HG03565 (cell line): ENCODE measurements around the gene HOXB4.

Experiments
- ATAC-seq: cut with Tn5 transposase; IDR thresholded peaks from one replicate; pipeline ENCODE4 v1.9.1; 2021; ENCODE audit warnings: mild to moderate bottlenecking, moderate library complexity; ENCODE audit not compliant: unreplicated experiment

Gene HOXB4

DNA sequence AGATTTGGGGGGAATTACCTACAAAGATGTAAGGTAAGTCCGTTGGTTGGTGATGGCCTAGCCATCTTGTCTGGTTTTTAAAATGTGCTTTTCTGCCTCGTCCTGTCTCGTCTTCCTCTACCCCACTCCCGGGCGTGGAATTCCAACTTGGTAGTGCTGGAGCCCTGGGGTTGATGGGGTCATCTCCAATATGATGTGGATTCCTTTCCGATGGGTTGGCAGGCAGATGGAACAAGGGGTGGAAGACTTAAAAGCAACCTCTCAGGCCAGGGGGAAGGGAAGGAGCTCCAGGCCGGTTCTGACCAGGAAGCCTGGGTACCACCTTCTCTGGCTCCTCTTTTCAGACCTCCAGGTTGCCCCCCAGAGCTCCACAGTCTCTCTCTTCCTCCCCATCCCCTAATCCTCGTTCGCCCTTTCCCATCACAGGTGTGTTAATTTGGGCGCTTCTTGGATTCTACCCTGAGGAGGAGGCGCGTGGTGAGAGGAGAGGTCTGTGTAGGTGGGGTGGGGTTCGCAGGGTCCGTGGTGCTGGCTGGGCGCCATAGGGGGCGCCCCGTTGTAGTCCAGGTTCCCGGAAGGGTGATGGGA is 28.1 kb downstream of the HOXB4 start:
- no peak for ATAC-seq

DNA sequence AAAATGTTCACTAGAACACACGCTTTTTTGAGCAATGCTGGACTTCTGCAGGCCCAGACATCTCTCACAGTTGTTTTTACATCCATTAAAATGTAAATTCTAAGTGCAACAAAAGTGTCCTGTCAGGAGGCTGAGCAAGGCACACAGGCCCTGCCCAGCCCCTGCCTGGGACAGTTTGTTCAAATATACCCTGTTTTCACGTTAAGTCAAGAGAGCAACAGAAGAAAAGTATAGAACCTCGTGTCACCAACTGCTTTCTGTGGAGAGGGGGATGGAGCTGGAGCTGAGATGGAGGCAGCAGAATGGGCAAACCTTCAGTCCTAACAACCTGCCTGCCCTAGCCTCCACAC is 28.9 kb downstream of the HOXB4 start:
- ATAC-seq, result no peak

DNA sequence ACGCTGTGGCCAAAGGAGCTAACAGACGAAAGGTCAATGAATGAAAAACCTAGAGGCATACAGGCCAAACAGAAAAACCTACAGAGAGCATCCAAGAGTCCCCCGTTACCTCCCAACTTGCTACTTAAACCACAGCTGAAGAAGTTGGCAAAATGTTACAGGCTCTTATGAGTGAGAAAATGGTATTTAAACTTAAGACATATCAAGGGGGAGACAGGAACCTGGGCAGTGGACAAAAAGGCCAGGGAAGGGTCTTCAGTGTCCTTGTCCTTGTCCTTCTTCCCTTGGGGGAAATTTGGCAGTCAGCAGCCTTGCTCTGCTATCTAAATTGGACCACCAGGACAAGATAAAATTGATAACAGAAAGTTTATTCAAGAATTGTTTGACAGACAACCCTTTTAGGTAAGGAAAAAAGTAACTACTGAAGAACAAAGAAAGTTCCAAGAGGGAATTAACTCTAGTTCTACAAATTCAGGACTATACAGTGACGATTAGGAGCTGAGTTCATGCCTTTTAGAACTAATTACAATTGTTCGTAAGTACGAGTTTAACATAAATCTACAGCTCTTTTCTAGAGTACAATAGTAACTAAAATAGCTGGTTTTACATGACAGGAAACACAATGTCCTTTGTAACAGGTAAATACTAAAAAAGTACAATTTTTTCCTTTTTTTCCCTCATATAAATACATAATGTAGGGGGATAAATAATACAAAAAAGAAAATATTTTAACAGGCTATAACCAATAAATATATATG is 29.4 kb downstream of the HOXB4 start:
- no peak for ATAC-seq

DNA sequence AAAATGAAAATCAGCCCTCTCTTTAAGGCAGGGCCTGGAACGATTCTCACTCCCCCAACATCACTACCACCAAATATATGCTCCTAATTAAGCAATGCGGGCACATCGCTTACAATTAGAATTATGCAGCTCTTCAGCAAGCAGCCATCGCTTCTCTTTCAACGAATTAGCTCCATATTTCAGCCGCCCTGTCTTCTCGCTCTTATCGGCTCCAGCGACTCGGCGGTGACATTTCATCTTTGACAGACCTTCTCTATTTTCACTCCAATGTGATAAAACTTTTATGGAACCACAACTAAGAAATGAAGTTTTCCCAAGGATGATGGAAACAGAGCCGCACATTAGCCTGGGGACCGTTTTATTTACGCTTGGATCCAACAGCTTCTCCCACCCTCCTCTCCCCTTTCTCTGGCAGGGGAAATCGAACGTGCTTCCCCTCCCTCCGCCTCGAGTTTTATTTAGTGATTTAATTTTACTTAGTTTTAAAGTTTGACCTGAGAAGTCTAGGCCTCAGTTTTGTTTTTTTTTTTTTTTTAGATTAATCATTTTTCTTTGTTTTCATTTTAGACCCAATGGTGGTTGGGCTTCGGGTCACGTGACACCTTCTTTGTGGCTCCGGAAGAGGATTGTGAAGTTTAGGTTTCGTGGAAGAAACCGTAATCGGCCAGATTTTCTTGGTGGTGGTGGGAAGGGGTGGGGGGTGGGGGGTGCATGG is 30.2 kb downstream of the HOXB4 start:
- no peak for ATAC-seq

DNA sequence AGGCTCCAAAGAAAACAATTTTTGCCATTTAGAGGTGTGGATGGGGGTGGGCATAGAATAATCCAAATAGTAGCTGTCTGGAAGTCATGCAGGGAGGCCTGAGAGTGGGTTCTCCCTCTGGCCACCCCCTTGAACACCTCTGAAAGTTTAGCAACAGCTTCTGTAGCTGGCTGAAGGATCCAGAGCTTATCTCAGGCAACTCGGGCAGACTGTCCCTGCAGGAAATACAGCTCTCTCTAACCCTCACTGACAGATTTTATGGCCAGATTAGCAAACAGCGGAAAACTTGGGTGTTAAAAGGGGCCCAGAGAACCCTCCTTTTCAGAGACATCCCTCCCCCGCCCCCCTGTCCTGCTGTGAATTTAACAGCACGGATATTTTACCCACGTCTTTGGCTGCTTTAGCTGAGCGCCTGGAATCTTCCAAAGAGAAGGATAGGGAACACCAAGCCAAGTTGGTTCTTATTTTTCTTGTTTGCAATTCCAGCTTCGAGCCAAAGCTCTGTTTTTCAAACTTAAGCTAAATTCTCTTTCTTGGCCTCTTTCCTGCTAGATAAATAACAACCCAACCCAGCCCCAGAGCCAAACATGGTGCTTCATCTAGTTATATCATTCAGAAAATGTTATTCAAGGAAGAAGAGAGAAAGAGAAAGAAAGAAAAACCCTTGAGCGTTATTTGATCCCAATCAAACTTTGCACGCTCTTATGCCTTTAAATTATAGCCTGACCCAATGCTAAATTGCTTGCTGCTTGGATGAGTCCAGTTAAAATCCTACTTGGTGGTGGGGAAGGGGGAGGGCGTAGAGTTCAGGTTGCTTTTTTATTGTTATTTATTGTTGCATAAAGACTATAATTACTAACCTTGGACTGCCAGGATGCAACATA is 31.0 kb downstream of the HOXB4 start:
- ATAC-seq, result no peak

DNA sequence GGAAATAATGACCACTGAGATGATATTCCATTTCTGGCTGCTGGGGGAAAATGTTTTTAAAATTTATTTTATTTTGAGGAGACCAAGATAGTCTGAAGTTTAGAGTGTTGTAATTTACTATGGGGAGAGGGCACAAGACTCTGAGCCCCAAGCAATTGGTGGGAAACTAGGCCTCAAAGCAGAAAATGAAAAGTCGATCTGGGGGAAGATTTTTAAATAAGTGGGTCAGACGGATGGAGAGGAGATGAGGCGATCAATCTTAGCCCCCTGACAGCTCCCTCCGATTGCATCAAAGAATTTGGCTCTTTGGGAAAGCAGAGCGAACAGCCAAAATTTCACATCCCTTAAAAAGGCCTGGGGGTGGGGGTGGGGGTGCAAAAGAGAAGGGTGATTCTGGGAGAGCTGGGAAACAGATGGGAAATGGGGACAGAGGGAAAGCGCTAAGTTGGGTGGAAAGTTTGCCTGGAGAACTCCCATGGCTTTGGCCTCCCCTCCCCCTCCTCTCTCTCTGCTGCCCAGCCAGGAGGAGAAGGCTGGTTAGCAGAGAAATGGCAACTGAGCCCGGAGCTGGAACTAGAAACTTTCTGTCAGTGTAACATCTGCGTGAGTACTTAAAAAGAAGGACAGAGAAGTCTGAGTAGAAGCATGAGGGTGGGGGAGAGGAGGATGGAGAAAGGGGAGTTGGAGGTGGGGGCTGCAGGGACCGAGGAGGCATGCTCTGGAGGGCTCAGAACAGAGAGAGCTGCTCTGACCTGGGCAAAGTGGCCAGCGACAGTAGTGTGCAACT is 31.8 kb downstream of the HOXB4 start:
- ATAC-seq, result no peak

DNA sequence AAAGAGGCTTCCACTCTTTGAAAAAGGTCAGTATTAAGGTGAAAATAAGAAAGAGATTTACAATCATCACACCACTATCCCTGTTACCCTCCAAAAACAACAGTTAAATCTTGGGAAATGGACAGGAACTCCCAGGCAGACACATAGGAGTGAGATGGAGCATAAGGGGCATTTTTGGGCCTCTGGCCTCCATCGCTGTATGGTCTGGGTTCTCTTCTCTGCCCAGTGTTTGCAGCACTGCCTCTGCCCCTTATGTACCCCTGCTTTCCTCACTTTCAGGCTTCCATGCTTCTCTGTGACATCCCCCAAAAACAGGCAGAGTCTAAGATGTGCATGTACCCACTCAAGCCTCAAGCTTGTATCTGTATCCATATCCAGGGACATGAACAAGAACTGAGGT is 32.6 kb downstream of the HOXB4 start:
- ATAC-seq, result no peak

DNA sequence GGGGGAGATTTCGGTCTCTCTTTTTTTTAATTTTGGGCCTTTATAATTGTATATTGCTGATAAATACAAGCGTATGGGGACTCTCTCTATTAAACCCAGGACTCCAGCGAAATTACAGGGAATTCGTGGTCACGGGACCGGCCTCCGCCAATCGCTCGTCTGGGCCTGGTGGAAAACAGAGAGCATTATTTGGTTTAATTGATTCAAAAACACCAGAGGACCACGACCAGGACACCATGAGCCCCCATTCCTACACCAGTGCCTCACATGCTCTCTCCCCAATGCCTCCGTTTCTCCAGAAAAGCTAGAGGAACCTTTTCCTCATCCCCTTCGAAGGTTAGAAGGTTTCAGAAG is 33.2 kb downstream of the HOXB4 start, which contains the start of gene HOXB2:
TSS of gene HOXB2 (minus strand) at position 88 of the 354 bp plus-strand sequence. CDS start 198 bp downstream, outside the sequence.
- ATAC-seq, result no peak

DNA sequence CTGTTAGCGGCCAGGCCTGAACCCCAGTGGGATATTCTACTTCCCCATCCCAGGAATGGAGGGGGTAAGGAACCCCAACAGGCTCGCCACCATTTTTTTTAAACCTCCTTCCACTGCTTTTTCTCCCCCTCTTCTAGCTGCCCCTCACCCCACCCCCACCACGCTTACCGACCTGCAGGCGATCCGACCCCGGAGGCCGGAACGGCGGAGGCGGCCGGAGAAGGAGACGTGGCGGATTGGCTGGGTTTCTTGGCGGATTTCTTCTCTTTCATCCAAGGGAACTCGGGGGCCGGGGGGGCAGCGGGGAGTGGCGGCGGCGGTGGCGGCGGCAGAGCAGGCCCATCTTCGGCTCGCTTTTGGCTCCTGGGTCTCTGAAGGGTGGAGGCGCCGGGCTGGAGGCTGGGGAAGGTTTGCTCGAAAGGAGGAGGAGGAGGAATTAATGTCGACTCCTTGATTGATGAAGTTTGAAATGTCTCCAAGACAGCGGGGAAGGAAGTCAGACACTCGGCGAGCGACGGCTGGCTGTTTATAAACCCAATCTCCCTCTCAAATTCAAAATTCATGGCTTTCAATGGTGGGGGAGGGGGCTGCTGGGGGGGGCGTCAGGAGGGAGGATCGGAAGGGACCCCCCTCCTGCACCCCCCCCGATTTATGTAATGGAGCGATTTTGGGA is 33.7 kb downstream of the HOXB4 start:
- no peak for ATAC-seq

DNA sequence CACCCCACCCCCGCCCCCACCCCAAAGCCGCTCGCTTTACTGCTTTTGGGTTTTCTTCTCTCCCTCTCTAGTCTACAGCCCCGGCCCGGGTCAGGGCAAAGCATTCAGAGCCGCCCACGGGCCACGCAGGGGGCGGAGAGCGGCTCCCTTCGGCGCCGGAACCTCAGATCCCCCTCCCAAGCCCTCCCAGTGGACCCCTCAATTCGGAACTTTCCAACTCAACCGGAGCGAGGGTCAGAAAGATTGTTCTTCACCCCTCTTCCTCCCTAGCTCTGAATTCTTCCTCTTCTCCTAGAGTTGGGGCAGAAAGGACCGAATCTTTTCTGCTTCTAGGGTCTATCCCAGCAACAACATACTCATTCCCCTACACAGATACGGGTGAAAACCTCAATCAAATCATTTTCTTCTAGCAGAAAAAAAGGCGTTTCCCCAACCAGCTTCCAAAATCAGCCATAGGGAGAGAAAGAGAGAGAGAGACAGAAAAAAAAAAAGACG is 34.2 kb downstream of the HOXB4 start:
- ATAC-seq, result no peak

DNA sequence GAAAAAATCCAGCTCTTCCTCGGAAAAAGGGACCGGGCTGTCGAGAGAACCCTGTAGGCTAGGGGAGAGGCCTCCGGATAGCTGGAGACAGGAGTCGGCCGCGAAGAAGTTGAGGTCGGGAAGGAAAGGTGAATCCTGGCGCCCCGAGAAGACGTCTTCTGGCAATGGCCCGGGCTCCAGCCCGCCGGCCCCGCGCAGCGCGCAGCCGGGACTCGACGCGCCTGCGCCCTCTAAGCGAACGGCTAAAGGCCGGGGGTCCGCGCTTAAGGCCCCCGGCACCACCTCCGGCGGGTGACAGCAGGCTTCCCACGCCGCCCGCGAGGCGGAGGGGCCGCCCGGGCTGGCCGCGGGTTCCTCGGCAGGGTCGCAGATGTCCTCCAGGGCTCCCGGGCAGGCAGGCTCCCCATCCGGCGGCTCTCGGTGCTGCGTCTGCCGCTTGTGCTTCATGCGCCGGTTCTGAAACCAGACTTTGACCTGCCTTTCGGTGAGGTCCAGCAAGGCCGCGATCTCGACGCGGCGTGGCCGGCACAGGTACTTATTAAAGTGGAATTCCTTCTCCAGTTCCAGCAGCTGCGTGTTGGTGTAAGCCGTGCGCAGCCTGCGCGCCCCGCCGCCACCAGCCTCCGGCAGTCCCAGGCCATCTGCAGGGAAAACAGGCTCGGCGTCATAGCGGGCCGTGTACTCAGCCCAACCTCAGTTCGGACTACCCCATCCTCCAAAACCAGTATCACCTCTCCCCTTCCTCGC is 34.9 kb downstream of the HOXB4 start:
- ATAC-seq, result no peak

DNA sequence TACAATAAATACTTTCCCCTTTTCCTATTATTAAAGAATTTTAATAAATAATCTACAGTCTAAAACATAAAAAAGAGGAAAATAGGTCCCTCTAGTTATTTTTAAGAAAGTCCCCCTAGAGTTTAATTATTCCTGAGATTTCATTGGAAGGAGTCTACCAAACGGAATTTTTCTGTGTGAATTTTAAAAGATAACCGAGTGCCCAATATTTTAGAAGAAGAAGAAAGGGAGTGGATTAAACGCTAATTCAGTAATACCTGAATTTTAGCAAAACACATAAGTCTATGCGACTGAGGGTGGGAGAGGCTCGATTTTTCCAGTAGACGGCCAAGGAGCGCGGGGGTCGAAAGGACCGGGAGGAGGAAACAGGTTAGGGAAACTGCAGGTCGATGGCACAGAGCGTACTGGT is 35.4 kb downstream of the HOXB4 start:
- no peak for ATAC-seq

DNA sequence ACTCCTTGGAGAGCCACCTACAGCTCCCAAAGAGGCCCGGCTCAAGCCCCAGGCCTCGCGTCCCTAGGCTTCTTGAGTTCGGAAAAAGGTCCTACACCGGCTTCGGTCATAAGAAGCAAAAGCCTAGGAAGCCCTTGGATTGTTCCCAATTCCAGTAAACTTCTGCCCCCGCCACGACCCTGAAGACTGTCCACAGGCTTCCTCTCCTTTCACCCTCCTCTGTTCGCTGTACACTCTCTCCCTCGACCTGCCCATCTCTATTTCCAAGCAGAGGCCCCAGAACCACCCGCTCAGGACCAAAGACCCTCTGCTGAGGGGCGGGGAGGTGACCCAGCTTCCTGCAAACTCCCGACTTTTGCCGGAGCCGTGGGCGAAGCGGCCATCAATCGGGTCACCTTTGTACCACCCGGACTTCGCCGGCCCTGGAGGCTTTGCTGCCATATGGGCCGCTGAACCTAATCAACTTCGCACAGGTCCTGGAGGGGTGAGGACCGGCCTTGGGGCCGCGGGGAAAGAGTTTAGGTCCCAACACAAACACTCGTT is 36.0 kb downstream of the HOXB4 start:
- ATAC-seq, result no peak

DNA sequence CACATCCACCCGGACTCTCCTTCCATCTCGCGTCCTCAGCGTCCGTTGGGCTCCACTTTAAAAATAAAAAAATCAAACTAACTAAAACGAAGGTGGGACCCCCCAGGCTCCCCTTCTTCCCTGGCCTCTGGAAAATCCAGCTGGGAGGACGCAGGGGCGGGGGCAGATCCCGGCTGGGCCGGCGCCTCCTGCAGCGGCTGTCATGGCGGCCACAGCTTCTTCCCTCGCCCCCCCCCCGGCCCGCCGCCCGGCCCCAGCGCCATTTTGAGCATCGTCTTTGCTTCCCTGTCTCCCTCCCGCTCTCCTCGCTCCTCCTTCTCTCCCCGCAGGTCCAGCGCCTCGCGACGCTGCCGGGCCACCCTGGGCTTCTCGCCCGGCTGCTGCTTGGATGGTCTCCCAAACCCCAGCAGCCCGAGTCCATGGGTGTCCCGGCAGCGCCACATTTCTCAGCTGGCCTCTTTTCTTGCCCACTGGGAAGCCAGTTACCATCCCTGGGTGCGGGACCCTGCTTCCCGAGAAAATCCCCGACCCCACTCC is 36.5 kb downstream of the HOXB4 start:
- no peak for ATAC-seq

DNA sequence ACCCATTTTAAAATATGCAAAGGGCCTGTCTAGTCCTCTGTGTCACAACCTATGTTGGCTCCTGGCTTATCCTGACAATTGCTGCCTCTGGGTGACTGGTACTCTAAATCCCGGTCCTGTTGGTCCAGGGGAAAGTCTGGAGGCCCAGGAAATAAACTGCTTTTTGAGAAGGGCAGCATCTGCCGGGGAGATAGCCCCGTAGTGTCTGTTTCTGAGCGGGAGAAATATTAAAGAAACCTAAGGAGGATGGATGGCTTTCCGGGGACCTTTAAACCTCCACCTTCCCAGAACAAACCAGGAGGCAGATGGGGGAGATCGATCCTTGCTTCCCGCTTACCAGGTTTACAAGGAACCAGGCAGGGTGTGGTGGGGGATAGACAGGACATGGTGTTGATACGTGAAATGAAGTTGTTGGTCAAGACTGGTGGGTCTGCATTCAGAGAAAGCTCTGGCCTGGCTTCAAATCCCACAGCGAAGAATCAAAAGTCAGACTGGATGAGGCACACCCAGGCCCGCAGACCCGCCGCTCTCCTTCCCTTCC is 37.0 kb downstream of the HOXB4 start:
- no peak for ATAC-seq

DNA sequence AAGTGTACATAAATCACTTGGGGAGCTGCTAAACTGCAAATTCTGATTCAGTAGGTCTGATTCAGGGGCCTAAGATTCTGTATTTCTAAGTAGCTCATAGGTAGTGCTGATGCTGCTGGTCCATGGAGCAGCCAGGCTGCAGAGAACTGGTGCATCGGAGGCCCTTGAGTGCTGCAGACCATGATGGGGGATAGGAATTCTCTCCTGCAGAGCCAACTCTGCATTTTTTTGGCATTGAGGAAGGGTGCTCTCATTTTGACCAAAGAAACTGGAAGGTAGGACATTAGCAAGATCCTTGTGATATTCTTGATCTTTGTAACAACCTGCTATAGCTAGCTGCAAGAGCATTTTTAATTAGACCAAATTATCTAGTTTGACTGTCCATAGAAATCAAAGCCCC is 37.9 kb downstream of the HOXB4 start:
- ATAC-seq, result no peak

DNA sequence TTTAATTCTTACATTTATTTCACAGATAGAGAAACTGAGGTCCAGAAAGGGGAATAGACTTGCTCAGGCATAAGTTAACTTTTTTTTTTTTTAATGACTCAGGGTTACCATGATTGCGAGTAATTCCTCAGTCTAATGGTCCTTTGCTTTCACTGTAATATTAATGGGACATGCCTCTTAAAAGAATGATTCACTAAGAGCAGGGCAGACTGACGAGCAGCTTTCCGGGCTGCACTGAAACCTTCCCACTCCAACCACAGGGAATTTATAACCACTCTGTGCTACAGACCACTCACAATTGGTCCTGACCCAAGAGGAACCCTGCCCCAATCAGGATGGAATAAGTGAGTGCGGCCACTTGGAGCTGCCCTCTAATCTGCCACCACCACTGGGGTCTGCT is 39.0 kb downstream of the HOXB4 start:
- ATAC-seq, result no peak

DNA sequence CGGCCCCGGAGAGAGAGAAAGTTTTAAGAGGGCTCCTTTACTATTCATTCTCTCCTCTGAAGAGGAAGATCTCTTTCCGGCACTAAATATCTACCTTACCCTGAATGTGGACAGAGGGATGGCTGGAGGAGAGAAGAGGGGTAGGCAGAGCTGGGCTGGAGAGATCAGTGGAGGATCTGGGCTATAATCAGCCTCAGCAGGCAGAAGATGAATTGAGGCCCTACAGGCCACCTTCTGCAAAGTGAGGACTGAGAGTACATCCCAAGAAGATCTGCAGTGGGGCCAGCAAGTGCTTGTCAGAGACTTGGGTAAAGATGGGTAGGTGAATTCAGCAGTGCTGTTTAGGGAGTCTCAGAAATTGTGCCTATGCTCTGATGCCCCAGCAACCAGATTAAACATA is 40.8 kb downstream of the HOXB4 start:
- ATAC-seq, result no peak
